K562 (cell line): ENCODE data around the gene ABCB9. TPM values are rescaled to one million over a fixed set of nuclear protein-coding genes. Genes with fewer than 3 reads are reported as not detected.

ENCODE experiments used
- E2F5 ChIP-seq: sonication (generic); formaldehyde crosslinking; IDR thresholded peaks from 2 replicates; pipeline ENCODE4 v1.8.0; 2022; ENCODE audit warnings: mild to moderate bottlenecking, missing genetic modification reagents
- ELK1 ChIP-seq: sonication (generic); formaldehyde crosslinking; IDR thresholded peaks from 2 replicates; pipeline ENCODE4 v1.8.1; 2022; ENCODE audit warnings: missing genetic modification reagents
- HMG20B ChIP-seq: fragments of 250-450 bp; sonication (Bioruptor Pico); IDR thresholded peaks from 2 replicates; pipeline ENCODE4 v1.5.0; 2021; ENCODE audit warnings: mild to moderate bottlenecking
- IFI16 ChIP-seq: fragments of 250-450 bp; sonication (Bioruptor Pico); IDR thresholded peaks from 2 replicates; pipeline ENCODE4 v2.1.2; 2022; ENCODE audit warnings: mild to moderate bottlenecking, inconsistent platforms
- JUNB ChIP-seq: fragments of 450-650 bp; formaldehyde crosslinking; conservative IDR thresholded peaks from 2 replicates; pipeline ENCODE4 v1.4.0; 2020; ENCODE audit warnings: mild to moderate bottlenecking
- LEF1 ChIP-seq: fragments of 450-650 bp; IDR thresholded peaks from 2 replicates; pipeline ENCODE4 v1.6.1; 2016; ENCODE audit warnings: mild to moderate bottlenecking
- MAFF ChIP-seq: IDR thresholded peaks from 2 replicates; pipeline ENCODE4 v1.6.1; 2012; ENCODE audit warnings: low read length, improper control_type of control experiment
- NFE2 ChIP-seq: IDR thresholded peaks from 2 replicates; pipeline ENCODE4 v1.6.1; 2014; ENCODE audit warnings: antibody characterized with exemption, low read depth
- NKRF ChIP-seq: fragments of 450-650 bp; IDR thresholded peaks from 2 replicates; pipeline ENCODE4 v1.6.1; 2016; ENCODE audit warnings: borderline replicate concordance
- OTX1 ChIP-seq: fragments of 450-650 bp; formaldehyde crosslinking; IDR thresholded peaks from 2 replicates; pipeline ENCODE4 v1.4.0; 2022; ENCODE audit warnings: mild to moderate bottlenecking
- POLR2AphosphoS2 ChIP-seq: IDR thresholded peaks from 2 replicates; pipeline ENCODE4 v1.6.1; 2012; ENCODE audit warnings: low read length, improper control_type of control experiment
- POLR2H ChIP-seq: IDR thresholded peaks from 2 replicates; pipeline ENCODE4 v1.6.1; 2016; ENCODE audit warnings: missing genetic modification characterization, low read depth, mild to moderate bottlenecking, control low read depth, missing compliant biosample characterization, moderate library complexity
- SAFB2 ChIP-seq: fragments of 200-400 bp; formaldehyde crosslinking; IDR thresholded peaks from 2 replicates; pipeline ENCODE4 v1.6.1; 2018; ENCODE audit warnings: borderline replicate concordance, low read length, low read depth, moderate library complexity; ENCODE audit not compliant: severe bottlenecking
- SETDB1 ChIP-seq: IDR thresholded peaks from one replicate; pipeline ENCODE4 v1.6.1; 2012; ENCODE audit warnings: low read length, control low read depth, inconsistent platforms
- SREBF1 ChIP-seq: fragments of 150-350 bp; IDR thresholded peaks from 2 replicates; pipeline ENCODE4 v1.6.1; 2014; ENCODE audit warnings: antibody characterized with exemption, low read depth, low read length, borderline replicate concordance
- TBL1XR1 ChIP-seq, 2 experiments: IDR thresholded peaks; 2 replicates each; pipeline ENCODE4 v1.6.1; 2012; ENCODE audit warnings: improper control_type of control experiment in 2 of 2, low read length in 2 of 2, mild to moderate bottlenecking in 1 of 2
- TSC22D4 ChIP-seq: fragments of 450-650 bp; IDR thresholded peaks from 2 replicates; pipeline ENCODE4 v1.6.1; 2016; ENCODE audit warnings: missing genetic modification characterization, missing biosample characterization, control low read depth
- TSHZ1 ChIP-seq: fragments of 250-450 bp; sonication (Bioruptor Pico); IDR thresholded peaks from 2 replicates; pipeline ENCODE4 v1.4.0; 2020; ENCODE audit warnings: mild to moderate bottlenecking, moderate library complexity
- VEZF1 ChIP-seq: fragments of 200-800 bp; sonication (Bioruptor generic); IDR thresholded peaks from 2 replicates; pipeline ENCODE4 v1.6.1; 2017; ENCODE audit warnings: missing genetic modification characterization, missing compliant biosample characterization
- XRCC3 ChIP-seq: fragments of 450-650 bp; IDR thresholded peaks from 2 replicates; pipeline ENCODE4 v1.6.1; 2017; ENCODE audit warnings: mild to moderate bottlenecking, moderate library complexity
- ZNF121 ChIP-seq: sonication (generic); formaldehyde crosslinking; conservative IDR thresholded peaks from 2 replicates; pipeline ENCODE4 v1.8.0; 2022; ENCODE audit warnings: missing genetic modification reagents
- ZNF57 ChIP-seq: fragments of 450-650 bp; formaldehyde crosslinking; IDR thresholded peaks from 2 replicates; pipeline ENCODE4 v1.4.0; 2020; ENCODE audit warnings: mild to moderate bottlenecking, moderate library complexity
- polyA plus RNA-seq, 8 experiments: library from polyadenylated mRNA; depleted of rRNA in 4 of 8; stranded (reverse) in 5 of 8; unstranded in 3 of 8; fragments of >200 nt; fragmentation: Nextera tagmentation in 2 of 8; fragmentation: Illumina TruSeq in 1 of 8; extraction: Ambion mirVana in 2 of 8; extraction: Trizol in 1 of 8; gene quantifications; 2 replicates each; pipeline versions ENCODE4 v1.2.1 to v1.2.3, GENCODE V29; 2011 to 2014; ENCODE audit warnings: inconsistent platforms in 1 of 8, missing spikeins in 1 of 8
- total RNA-seq, 7 experiments: library from RNA; depleted of rRNA in 6 of 7; stranded (reverse); fragments of >200 nt in 6 of 7; fragmentation: Illumina TruSeq in 2 of 7; extraction: Trizol in 2 of 7; gene quantifications; 2 replicates each; pipeline versions ENCODE4 v1.2.1 to v1.2.3, GENCODE V29; 2011 to 2021; ENCODE audit warnings: low replicate concordance in 1 of 7

Gene ABCB9
- total and polyA plus RNA-seq, 9 of the 15 experiments (the other 6 are each of a cell fraction or from before 2014, with no cell fraction given), result 0.20 to 12.6 (median 6.2) TPM

DNA sequence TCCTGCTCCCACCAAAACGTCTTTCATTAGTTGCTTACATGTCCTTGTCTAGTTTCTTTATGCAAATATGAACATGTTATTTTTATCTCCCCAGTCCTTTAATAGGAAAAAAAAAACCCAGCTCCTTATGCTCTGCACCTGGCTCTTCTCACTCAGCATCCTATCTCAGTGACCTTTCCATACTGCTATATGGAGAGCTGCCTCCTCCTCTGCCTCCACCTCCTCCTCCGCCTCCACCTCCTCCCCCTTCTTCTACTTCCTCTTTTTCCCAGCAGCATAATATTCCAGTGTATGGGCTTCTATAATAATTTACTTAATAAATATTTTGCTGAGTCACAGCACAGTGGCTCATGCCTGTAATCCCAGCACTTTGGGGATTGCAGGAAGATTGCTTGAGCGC is 31.5 kb downstream of the ABCB9 start (continued):
- no peak for TF ChIP-seq JUNB
- TF ChIP-seq TSC22D4 (tag), result no peak
- no peak for TF ChIP-seq E2F5 (CRISPR knock-in tag)
- no peak for TF ChIP-seq SETDB1
- no peak for TF ChIP-seq SAFB2
- TF ChIP-seq ELK1 (CRISPR knock-in tag), result no peak
- TF ChIP-seq IFI16 (CRISPR knock-in tag), result no peak
- no peak for TF ChIP-seq TSHZ1 (CRISPR knock-in tag)
- no peak for TF ChIP-seq POLR2AphosphoS2
- no peak for TF ChIP-seq ZNF57
- TF ChIP-seq HMG20B (CRISPR knock-in tag), result no peak
- peak; percentile 53 for TF ChIP-seq VEZF1
- no peak for TF ChIP-seq TBL1XR1 (IDR thresholded peaks at IDR 0.05; ENCODE audit: low read length in 2 of 2)
- TF ChIP-seq LEF1, result no peak
- no peak for TF ChIP-seq ZNF121 (CRISPR knock-in tag)
- no peak for TF ChIP-seq POLR2H (tag)
- no peak for TF ChIP-seq XRCC3
- TF ChIP-seq SREBF1, result no peak
- no peak for TF ChIP-seq OTX1 (CRISPR knock-in tag)
- 0 out of 2 replicates have a peak, but pooled peaks have one; percentile 38 for TF ChIP-seq MAFF
- no peak for TF ChIP-seq NKRF
- TF ChIP-seq NFE2, result peak; percentile 41
